ENCODE data around the gene PAK6. TPM values are rescaled to one million over a fixed set of nuclear protein-coding genes. Genes with fewer than 3 reads are reported as not detected.

The PAK6 gene
- polyA plus RNA-seq, 1 donor (not counting 4 experiments of a cell fraction or from before 2014, with no cell fraction given): 11.5 TPM

DNA sequence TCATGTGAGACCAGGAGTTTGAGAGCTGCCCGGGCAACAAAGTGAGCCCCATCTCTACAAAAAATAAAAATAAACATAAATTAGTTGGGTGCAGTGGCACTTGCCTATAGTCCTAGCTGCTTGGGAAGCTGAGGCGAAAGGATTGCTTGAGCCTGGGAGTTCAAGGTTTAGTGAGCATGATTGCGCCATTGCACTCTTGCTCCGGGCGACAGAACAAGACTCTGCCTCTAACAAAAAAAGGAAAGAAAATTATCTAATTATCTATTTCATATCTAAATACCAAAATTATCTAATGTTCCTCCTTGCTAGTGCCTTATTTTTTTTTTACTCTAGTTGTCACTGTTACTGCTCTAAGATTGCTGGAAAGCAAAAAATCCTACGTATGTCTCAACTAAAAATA lies 16.7 kb upstream of the PAK6 start:
- H3K27me3 ChIP-seq (ENCODE audit: control insufficient read depth, extremely low read depth, insufficient read depth, low read length): no peaks in the 10 kb centered on the region
- H2AFZ ChIP-seq (ENCODE audit: control insufficient read depth, low read length): no peak overlapping the region
- H3K9me1 ChIP-seq (ENCODE audit: control insufficient read depth, extremely low read depth, insufficient read depth, low read length): no peaks in the 10 kb centered on the region
- no peak overlapping the region for H3K27ac ChIP-seq (ENCODE audit: control insufficient read depth, insufficient read depth, low read length)
- no peaks in the 10 kb centered on the region for H3K9me3 ChIP-seq (ENCODE audit: control insufficient read depth, low read depth, low read length)
- dilution Hi-C loops (cut with MboI; ENCODE audit: extremely low pct_ligation_motif_present, low sequenced_read_pairs): no loop called here
- H3K36me3 ChIP-seq (ENCODE audit: control insufficient read depth in 2 of 2, extremely low read depth in 1 of 2, insufficient read depth in 2 of 2, low read length in 2 of 2): peaks cover 0 to 9% of the 10 kb centered on the region in 2 experiments
- no peak overlapping the region for H3K4me3 ChIP-seq (ENCODE audit: control insufficient read depth in 2 of 3, extremely low read depth in 1 of 3, insufficient read depth in 2 of 3, low read depth in 1 of 3, low read length in 3 of 3)
- no peak for TF ChIP-seq EZH2 (IDR thresholded peaks at IDR 0.05; ENCODE audit: low read length)
- TF ChIP-seq, protein P1, sequence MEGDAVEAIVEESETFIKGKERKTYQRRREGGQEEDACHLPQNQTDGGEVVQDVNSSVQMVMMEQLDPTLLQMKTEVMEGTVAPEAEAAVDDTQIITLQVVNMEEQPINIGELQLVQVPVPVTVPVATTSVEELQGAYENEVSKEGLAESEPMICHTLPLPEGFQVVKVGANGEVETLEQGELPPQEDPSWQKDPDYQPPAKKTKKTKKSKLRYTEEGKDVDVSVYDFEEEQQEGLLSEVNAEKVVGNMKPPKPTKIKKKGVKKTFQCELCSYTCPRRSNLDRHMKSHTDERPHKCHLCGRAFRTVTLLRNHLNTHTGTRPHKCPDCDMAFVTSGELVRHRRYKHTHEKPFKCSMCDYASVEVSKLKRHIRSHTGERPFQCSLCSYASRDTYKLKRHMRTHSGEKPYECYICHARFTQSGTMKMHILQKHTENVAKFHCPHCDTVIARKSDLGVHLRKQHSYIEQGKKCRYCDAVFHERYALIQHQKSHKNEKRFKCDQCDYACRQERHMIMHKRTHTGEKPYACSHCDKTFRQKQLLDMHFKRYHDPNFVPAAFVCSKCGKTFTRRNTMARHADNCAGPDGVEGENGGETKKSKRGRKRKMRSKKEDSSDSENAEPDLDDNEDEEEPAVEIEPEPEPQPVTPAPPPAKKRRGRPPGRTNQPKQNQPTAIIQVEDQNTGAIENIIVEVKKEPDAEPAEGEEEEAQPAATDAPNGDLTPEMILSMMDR (optimal IDR thresholded peaks at IDR 0.05 in 1 of 3, IDR thresholded peaks at IDR 0.05 in 1 of 3, conservative IDR thresholded peaks at IDR 0.05 in 1 of 3; ENCODE audit: extremely low read depth in 1 of 3, insufficient read depth in 2 of 3, low read length in 3 of 3): no peak
- H3K79me2 ChIP-seq (ENCODE audit: control insufficient read depth, insufficient read depth, low read length): no peaks in the 10 kb centered on the region
- no peaks in the 10 kb centered on the region for H3K4me1 ChIP-seq (ENCODE audit: control insufficient read depth, extremely low read depth, insufficient read depth, low read length)
- no peak overlapping the region for H3K4me2 ChIP-seq (ENCODE audit: control insufficient read depth, extremely low read depth, insufficient read depth, low read depth, low read length)
- no peaks in the 10 kb centered on the region for H4K20me1 ChIP-seq (ENCODE audit: control insufficient read depth, extremely low read depth, insufficient read depth, low read length)
- DNase-seq (ENCODE audit: low read depth, low spot score) (no peak), FAIRE-seq (no peak)
- no peak overlapping the region for H3K9ac ChIP-seq (ENCODE audit: control insufficient read depth, extremely low read depth, insufficient read depth, low read length)

- Histone ChIP-seq H3K4me2 (ENCODE audit: control insufficient read depth, extremely low read depth, insufficient read depth, low read depth, low read length) (no peak overlapping the region), H3K79me2 (ENCODE audit: control insufficient read depth, insufficient read depth, low read length) (no peaks in the 10 kb centered on the region), H3K9me3 (ENCODE audit: control insufficient read depth, low read depth, low read length) (no peaks in the 10 kb centered on the region), H3K9ac (ENCODE audit: control insufficient read depth, extremely low read depth, insufficient read depth, low read length) (no peak overlapping the region), H2AFZ (ENCODE audit: control insufficient read depth, low read length) (no peak overlapping the region), H3K27ac (ENCODE audit: control insufficient read depth, insufficient read depth, low read length) (no peak overlapping the region), H4K20me1 (ENCODE audit: control insufficient read depth, extremely low read depth, insufficient read depth, low read length) (no peaks in the 10 kb centered on the region), H3K36me3 (ENCODE audit: control insufficient read depth in 2 of 2, extremely low read depth in 1 of 2, insufficient read depth in 2 of 2, low read length in 2 of 2) (peaks cover 0 to 7% of the 10 kb centered on the region in 2 experiments), H3K9me1 (ENCODE audit: control insufficient read depth, extremely low read depth, insufficient read depth, low read length) (no peaks in the 10 kb centered on the region), H3K4me3 (ENCODE audit: control insufficient read depth in 2 of 3, extremely low read depth in 1 of 3, insufficient read depth in 2 of 3, low read depth in 1 of 3, low read length in 3 of 3) (no peak overlapping the region), H3K27me3 (ENCODE audit: control insufficient read depth, extremely low read depth, insufficient read depth, low read length) (no peaks in the 10 kb centered on the region), H3K4me1 (ENCODE audit: control insufficient read depth, extremely low read depth, insufficient read depth, low read length) (peaks cover 23% of the 10 kb centered on the region)
- no peak for FAIRE-seq
- dilution Hi-C loops (cut with MboI; ENCODE audit: extremely low pct_ligation_motif_present, low sequenced_read_pairs): no loop called here
- DNase-seq (ENCODE audit: low read depth, low spot score): no peak
- TF ChIP-seq EZH2 (IDR thresholded peaks at IDR 0.05; ENCODE audit: low read length): no peak
- TF ChIP-seq, protein P1 (optimal IDR thresholded peaks at IDR 0.05 in 1 of 3, IDR thresholded peaks at IDR 0.05 in 1 of 3, conservative IDR thresholded peaks at IDR 0.05 in 1 of 3; ENCODE audit: extremely low read depth in 1 of 3, insufficient read depth in 2 of 3, low read length in 3 of 3): no peak
These were observed 12.1 kb upstream of the PAK6 start for GRCh38 chr15:40226736-40227135.

Data from keratinocyte (primary cell).